DLD1 (cell line): ENCODE results near the gene PDGFB.

Experiments used
- in situ Hi-C: cut with HindIII; loops from 2 replicates; pipeline ENCODE4 v1.10.0; 2017; ENCODE audit warnings: low sequenced_read_pairs

The PDGFB gene

DNA sequence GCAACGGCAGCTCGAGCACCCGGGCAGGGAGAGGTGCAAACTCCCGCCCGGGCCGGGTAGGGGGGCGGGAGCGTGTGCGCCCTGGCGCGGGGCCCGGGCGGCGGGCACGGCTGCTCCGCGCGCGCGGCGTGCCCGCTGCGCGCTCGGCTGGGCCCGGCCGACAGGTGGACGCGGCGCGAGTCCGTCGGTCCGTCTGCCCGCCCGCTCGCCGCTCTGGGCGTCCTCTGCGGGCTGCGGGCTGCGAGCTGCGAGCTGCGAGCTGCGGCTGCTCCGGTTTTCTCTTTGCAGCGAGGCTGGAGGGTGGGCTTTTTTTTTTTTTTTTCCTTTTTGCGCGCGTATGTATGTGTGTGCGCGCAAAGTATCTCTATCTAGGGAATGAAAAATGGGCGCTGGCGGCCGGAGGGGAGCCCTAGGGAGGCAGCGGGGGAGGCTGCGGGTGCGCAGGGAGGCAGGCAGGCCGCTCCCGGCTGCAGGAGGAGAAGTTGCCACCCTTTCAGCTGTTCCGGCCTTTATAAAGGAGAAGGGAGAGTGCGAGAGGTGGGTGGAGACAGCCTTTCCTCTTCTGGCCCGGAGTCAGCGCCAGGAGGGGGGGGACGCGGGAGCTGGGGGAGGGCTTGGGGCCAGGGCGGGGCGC is at the start of gene PDGFB:
TSS of gene PDGFB (minus strand) at position 487 of the 634 bp plus-strand sequence. CDS start 1,019 bp downstream, outside the sequence.
- in situ Hi-C loops, result no loop called here

DNA sequence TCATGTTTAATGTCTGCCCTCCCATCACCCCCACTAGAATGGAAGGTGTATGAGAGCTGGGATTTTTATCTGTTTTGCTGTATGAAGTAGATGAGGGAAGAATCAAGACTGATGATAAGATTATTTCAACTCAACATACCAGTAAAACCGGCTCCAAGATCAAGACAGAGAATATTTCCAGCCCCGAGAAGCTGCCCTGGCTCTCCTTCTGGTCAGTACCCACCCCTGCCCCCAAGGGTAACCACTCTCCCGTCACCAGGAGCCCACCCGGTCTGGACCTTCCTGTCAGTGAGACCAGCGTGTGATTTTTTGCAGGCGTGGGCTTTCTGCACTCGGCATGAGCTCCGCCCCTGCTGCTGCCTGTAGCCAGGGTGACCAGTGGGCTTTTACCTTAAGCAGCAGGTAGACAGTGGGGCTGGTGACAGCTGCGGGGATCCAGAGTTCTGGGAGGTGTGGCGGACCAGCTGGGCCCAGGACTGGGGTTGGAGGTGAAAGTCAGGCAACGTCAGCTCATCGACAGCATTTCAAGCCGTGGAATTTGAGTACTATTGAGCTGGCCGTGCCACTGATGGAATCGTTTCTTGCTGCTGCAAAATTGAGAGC is 49.1 kb upstream of the PDGFB start:
- in situ Hi-C loops, result no loop called here

DNA sequence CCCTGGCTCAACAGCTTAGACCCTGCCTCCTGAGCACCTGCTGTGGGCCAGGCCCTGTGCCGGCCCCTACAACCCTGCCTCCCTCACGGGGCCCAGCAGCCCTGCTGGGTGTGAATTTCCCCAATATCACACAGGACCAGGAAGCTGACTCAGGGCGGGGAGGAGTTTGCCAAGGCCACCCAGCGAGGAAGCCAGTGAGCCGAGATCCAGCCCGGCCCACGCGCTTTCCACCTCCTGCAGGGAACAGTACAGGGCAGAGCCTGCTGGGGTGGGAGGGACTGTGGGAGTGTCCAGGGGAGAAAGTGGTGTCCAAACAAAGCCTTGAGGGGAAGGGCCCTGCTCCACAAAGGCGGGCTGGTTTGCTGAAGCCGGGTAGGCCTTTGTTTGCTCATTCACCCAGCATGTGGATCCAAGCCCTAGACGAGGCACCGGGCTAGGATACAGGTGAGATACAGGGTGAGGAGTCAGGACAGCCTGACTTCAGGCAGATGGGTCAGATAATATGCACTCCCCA is 47.8 kb upstream of the PDGFB start:
- in situ Hi-C loops, result no loop called here

DNA sequence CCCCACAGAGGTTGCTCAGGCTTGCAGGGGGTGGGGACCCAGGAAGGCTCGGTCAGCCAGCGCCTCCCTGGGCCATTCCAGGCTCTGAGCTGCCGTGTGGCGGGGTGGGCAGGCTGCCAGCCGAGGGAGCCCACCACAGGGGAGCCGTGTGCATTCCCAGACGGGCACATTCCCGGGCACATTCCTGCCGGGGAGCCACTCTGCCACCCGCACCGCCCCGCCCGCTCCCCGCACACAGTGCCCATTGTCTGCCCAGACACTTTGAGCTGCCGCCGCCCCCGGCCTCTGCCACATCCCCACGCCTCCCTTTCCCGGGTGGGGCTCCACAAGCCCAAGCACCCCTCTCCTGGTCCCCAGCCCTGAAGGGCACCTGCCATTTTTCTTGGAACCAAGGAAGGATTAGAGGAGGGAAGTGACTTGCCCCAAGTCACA is 47.3 kb upstream of the PDGFB start:
- in situ Hi-C loops, result no loop called here

DNA sequence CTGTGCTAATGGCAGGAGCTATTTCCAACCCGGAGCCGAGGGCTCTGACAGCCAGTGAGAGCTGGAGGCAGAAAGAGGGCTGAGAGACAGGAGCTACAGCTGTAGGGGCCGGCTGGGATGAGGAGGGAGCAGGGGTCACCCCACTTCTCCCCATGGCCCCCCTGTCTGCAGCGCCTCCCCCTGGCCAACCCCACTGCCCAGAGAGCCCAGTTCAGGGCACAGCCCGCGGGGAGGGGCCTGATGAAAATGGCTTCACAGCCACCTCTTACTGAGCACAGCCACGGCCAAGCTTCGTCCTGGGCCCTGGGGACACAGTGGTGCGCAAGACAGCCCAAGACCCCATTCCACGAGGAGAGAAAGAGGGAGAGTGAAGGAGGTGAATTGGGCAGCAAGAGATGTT is 46.7 kb upstream of the PDGFB start:
- in situ Hi-C loops, result no loop called here

DNA sequence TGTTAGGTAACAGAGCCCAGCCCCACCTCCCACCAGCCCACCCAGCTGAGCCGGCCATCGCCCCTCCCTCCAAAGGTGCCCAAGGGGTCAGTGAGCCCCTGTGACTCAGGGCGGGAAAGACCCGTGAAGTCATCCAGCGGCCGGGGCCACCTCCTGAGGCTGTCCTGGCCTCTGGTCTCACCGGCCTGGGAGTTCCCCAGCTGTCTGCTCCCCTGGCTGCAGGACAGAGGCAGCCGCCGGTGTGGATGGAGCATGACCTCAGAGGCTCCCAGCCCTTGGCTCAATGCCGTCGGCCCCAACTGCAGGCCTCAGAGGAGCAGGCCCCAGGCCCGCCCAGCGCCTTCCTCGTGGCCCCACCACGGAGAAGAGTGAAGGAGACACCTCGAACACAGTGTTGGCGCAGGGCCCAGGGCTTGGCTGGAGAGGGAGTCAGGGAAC is 46.0 kb upstream of the PDGFB start:
- in situ Hi-C loops, result no loop called here

DNA sequence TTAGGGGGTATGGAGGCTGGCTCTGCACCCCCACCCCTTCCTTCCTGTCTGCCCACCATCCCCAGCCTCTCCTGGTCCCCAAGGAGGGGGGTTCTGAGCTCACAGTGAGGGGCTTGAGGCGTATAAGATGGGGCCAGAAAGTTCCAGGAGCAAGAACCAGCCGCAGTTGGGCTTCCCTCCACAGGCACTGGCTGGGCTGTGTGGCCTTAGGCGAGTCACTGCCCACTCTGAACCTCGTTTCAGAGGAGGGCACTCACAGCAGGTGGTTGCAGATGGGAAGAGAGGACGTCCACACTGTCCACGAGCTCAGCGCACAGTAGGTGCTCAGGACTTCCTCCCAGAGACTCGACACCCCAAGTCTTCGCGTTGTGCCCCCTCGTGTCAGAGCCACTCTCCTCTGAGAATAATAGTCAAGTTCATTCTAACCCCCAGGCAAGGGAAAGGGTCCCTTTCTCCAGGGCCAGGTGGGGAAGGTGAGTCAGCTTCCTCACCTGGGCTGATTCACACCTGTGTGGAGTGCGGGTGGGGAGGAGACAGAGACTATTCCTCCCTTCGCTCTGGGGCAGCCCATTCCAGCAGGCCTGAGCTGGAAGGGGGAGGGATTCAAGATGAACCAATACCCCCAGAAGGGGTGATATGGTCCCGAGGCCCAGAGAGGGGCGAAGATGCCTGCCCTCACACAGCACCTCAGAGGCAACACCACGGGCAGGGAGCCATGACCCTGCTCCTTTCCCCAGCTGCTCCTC is 45.4 kb upstream of the PDGFB start:
- in situ Hi-C loops, result no loop called here

DNA sequence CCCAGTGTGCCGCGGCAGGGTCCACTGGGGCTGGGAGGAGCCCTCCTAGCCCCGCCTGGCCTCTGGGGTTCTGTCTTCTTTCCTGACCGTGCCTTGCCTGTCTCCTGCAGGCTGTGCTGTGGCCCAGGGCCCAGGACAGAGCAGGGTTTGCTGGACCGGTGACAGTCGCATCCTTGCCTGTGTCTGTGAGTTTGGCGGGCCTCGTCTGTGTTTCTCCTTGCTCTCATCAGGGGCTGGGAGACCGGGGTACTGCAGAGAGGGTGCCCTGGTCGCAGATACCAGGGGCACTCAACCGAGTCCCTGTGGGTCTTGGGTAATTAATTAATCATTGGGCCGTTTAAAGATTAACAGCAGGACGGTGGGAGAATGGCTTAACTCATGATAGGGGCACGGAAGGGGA is 44.8 kb upstream of the PDGFB start:
- in situ Hi-C loops, result no loop called here

DNA sequence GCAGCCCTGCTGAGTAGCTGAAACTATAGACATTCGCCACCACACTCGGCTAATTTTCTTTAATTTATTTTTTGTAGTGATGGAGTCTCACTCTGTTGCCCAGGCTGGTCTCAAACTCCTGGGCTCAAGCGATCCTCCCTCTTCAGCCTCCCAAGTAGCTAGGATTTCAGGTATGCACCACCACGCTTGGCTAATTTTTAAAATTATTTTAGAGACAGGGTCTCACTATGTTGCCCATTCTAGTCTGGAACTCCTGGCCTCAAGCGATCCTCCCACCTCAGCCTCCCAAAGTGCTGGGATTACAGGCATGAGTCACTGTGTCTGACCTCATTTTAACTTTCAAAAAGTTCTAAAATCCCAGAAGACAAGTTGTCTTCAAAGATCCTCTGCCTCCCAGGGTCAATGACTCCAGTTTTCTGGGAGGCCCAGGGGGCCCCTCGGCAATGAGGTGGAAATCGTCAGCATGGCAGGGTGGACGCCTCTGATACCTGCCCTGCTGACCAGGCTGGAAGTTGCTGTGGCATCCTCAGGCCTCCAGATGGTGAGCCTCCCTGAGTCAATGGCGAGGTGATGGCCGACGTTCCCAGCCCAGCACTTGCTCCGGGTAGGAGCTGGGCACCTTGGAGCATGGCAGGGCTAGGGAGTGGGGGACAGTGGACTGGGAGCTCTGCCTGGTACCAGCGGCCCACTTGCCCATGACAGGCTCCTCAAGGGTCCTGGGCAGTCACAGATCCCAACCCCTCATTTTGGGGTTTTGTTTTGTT is 43.5 kb upstream of the PDGFB start:
- in situ Hi-C loops, result no loop called here

DNA sequence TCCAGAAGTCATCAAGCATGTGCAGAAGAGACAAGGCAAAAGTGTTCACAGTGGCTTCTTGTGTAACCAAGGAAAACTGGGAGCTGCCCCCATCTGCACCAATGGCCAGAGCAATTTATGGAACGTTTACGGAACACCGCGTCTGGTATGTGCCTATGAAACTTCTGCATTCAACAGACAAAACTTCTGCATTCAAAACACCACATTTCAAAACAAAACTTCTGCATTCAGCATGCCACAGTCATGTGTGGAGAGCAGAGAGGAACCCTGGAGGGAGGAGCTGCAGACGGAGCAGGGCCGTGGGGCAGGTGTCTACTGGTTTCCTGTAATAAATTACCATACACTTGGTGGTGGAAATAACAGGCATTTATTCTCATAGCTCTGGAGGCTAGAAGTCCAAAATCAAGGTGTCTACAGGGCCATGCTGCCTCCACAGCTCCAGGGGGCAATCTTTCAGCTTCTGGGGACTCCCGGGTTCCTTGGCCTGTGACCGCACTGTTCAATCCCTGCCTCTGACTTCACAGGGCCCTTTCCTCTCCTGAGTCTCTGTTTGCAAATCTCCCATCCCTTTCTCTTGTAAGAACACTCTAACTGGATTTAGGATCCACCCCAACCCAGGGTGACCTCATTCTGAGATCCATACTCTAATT is 42.4 kb upstream of the PDGFB start:
- in situ Hi-C loops, result no loop called here

DNA sequence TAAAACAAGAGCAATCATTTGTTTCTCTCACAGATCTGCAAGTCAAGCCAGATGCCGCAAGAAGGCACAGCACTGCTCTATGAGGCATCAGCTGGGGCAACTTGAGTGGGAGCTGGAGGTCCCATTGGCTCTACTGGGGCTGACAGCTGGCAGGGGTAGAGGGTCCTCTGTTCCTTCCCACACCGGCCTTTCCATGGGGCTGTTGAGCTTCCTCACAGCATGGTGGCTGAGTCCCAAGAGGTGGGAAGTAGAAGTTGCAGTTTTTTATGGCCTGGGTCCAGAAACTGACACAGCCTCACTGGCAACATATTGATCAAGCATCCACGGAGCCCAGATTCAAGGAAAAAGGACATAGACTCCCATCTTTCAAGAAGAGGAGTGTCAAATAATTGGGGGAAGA is 40.2 kb upstream of the PDGFB start:
- in situ Hi-C loops, result no loop called here

DNA sequence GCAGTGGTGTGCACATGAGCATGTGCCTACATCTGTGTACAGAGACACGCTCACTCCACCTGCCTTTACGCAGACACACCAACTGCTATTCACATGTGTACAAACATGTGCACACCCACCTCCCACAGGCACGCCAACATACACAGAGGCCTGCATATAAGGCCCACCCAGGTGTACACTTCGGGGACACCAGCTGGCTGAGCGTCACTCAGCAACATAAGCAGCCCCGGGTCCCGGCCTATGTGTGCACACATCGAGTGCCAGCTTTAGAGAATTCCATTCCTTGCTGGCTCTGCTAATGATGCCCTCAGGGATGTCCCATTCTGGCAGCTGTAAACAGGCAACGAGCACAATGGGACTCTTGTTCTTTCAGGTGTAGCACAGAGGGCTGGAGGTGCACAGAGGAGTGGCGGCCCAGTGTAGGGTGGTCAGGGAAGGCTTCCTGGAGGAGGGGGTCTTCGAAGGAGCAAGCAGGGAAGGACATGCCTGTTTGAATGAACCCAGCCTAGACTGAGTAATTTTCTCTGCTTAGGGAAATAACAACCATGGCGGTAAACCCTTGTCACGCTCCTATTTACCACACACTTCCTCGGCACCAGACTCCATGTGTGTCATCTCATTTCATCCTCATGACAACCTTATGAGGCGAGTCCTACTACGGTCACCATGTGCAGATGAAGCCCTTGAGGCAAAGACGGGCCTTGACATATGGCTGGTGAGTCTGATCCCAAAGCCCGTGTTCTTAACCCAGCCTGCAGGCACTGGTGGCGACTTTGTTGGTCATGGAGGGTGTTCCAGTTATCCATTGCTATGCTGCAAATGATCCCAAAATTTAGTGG is 39.6 kb upstream of the PDGFB start:
- in situ Hi-C loops, result no loop called here

DNA sequence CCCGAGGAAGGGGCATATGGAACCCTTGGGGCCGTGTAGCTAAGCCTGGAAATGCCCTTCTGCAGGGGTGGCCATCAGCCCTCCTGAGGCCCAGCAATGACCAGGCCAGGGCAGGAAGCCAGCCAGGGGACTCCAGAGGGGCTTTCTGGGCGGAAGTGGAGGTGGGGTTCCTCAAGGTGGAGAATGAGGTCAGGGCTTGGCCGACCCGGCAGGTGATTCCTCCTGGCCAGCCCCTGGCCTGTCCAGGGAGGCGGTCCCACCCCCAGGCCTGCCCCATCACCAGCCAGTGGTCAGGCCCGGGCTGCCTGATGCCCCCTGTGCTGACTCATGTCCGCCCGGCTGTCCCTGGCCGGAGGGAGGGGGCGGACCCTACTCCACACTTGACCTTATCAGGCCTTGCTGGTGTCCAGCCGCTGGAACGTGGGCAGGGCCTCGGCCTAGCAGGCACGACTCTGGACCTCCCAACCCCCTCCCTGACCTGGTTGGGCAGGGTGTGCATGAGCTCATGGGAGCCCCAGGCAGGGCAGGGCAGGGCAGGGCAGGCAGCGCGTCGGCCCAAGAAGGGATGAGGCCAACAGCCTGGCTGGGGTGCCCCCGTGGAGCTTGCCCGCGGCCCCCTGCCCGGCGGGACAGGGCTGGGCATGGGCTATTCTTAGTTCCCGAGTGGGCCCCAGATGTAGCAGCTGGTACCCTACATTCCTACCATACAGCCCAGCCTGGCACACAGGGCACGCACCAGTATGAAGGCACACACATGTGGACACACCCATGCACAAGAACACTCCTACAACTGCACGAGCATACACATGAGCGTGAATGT is 38.8 kb upstream of the PDGFB start:
- in situ Hi-C loops, result no loop called here

DNA sequence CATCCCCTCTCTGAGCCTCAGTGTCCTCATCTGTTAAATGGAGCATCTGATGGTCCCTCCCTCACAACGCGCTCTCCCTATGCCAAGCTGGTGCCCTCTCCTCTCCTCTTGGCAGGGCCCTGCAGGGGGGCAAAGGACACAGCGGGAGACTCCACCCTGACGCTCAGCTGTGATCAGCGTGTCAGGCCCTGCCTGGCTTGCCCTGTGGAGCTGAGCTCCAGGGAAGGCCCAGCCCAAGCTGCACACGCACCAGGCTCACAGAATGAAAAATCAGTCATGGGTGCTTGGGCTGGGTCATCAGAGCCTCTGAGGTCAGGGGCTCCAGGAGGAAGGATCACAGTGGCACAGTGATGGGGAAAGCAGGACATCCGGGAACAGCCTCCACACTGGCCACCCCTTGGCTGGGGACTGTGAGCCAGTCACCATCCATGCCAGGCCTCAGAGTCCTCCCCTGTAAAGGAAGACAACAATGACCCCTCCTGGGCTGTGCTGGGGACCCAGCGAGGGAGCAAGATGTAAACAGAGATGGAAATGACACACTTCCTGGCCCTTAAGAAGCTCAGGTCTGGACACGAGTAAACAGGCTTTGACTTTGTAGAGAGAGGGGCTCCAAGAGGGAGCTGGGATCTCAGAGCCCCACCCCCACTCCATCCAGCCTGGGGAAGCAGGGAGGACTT is 38.0 kb upstream of the PDGFB start:
- in situ Hi-C loops, result no loop called here

DNA sequence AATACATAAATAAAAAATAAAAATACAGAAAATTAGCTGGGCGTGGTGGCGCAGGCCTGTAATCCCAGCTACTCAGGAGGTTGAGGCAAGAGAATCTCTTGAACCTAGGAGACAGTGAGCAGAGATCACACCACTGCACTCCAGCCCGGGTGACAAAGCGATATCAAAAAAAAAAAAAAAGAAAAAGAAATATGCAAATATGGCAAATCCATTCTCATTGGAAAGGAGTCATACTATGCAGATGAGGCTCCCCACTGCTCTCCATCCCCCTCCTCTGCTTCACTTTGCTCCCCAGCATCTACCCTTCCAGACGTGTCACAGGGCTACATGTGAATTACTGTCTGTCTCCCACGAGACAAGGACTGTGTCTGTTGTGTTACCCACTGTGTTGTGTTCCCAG is 36.3 kb upstream of the PDGFB start:
- in situ Hi-C loops, result no loop called here

DNA sequence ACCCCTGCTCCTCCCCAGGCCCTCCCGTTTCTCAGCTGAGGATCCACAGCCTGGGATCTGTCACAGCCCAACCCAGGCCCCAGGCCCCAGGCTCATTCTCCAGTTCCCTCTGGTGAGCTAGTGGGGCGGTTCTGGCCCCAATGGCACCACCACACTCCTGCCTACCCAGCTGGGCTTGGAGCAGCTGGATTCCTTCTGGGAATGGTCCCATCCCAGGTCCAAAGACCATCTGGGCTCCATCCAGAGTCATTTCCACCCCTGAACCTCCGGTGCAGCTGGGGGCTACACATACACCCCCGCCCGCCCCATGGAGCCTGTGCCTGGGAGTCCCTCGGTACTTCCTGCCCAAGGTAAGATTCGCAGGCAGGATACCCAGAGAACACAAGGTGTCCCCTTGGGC is 35.5 kb upstream of the PDGFB start:
- in situ Hi-C loops, result no loop called here

DNA sequence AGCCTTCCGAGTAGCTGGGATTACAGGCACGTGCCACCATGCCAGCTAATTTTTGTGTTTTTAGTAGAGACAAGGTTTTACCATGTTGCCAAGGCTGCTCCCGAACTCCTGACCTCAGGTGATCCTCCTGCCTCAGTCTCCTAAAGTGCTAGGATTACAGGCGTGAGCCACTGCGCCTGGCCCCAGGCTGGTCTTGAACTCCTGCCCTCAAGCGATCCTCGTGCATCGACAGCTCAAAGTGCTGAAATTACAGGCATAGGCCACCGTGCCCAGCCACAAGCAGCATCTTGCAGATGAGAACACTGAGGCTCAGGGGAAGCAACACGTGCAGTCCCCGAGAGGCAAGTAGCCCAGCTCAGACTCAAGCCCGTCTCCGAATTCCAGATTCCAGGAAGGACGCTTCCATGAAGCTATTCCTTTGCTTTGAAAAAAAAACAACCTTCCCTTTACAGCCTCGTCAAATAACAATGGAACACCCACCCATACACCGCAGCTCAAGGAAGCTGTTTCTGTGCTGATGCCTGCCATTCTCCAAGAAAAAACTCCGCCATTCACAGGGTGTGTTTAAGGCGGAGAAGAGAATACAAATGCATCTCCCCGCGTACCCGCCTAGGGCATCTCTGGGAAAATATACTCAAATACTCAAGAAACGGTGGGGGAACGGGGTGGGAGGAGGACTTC is 34.5 kb upstream of the PDGFB start:
- in situ Hi-C loops, result no loop called here

DNA sequence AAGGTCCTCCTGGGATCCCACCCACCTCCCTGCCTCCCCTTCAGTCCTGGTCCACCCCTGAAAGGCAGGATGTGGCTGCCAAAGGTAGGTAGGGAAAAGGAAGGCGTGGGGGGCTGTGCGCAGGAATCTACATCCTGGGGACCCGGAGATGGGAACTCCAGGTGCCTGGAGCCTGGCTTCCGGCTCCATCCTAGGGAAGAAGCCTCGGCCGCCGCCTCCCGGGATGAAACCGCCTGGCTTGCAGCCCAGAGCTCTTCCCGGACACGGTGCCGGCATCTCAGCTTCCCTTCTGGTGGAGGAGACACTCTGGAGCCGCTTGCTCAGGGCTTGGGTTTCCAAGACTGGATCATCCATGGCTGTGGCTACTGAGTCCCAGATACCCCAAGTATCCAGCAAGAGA is 33.3 kb upstream of the PDGFB start:
- in situ Hi-C loops, result no loop called here
